ENCODE data around the gene CXCL14. TPM values are rescaled to one million over a fixed set of nuclear protein-coding genes. Genes with fewer than 3 reads are reported as not detected.

Gene CXCL14
- total and polyA plus RNA-seq, 2 of the 13 experiments (the other 11 are each of a cell fraction or from before 2014, with no cell fraction given): not detected

DNA sequence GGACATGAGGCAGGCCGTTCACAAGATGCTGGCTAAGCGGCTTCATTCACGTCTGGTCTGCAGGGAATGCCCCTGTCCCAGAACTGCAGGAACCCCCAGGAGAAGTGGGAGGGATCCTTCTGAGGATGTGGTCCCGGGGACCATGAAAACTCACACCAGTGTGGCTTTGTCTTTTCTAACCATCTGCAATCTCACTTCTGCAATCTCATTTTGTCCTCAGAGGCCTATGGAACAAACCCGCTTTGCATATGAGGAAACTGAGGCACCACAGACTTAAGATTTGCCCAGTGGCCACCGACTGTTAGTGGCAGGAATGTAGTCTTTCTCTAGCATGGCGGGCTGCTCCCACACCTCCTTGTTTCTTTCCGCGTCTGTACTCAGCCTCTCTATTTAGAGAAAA, 6.9 kb downstream of the CXCL14 start:
- ATAC-seq (no peak), FAIRE-seq (no peak), DNase-seq (ENCODE audit: low spot score) (no peak)
- 51% methylated on average over 6 of the region's 9 CpGs for WGBS (ENCODE audit: low lambda C conversion rate)
- Histone ChIP-seq H3K27me3 (ENCODE audit: control insufficient read depth in 1 of 2, insufficient read depth in 2 of 2, low read length in 2 of 2) (peaks cover 0 to 14% of the 10 kb centered on the region in 2 experiments; a peak in 4 of 5 replicates), H4K20me1 (ENCODE audit: insufficient read depth, low read length) (no peaks in the 10 kb centered on the region), H3K4me3 (replicated peaks in 1 of 3; ENCODE audit: insufficient read depth in 1 of 3, low read depth in 2 of 3, low read length in 3 of 3) (no peak overlapping the region), H3K4me1 (ENCODE audit: insufficient read depth, low read length) (no peaks in the 10 kb centered on the region), H2AFZ (ENCODE audit: low read length) (no peak overlapping the region), H3K27ac (ENCODE audit: extremely low read length, insufficient read depth, low read length) (no peak overlapping the region), H3K9ac (ENCODE audit: insufficient read depth, low read depth, low read length) (no peak overlapping the region), H3K9me3 (ENCODE audit: low read length) (no peaks in the 10 kb centered on the region), H3K79me2 (ENCODE audit: insufficient read depth, low read length) (no peaks in the 10 kb centered on the region), H3K4me2 (ENCODE audit: low read depth, low read length) (no peak overlapping the region), H3K36me3 (replicated peaks in 1 of 2; ENCODE audit: control insufficient read depth in 1 of 2, insufficient read depth in 2 of 2, low read length in 2 of 2) (no peaks in the 10 kb centered on the region)
- CTCF ChIA-PET (ENCODE audit: low intra/inter-chr PET ratio, low total read pairs): no interaction called here
- POLR2A ChIA-PET: no interaction called here
- intact Hi-C loops (cut with micrococcal nuclease; ENCODE audit: unreplicated experiment) (no loop called here), in situ Hi-C loops (cut with HindIII; ENCODE audit: extremely low pct_ligation_motif_present, low pct_unique_long_range_greater_than_20kb) (loop anchor here (25.0 kb wide), 1 partner anchor 540 kb away; no protein-coding TSS in a partner anchor)
- TF ChIP-seq, protein P1, sequence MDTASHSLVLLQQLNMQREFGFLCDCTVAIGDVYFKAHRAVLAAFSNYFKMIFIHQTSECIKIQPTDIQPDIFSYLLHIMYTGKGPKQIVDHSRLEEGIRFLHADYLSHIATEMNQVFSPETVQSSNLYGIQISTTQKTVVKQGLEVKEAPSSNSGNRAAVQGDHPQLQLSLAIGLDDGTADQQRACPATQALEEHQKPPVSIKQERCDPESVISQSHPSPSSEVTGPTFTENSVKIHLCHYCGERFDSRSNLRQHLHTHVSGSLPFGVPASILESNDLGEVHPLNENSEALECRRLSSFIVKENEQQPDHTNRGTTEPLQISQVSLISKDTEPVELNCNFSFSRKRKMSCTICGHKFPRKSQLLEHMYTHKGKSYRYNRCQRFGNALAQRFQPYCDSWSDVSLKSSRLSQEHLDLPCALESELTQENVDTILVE (CRISPR knock-in tag; IDR thresholded peaks at IDR 0.05): no peak
- BruUV-seq (replicated peaks): no TSS peak

DNA sequence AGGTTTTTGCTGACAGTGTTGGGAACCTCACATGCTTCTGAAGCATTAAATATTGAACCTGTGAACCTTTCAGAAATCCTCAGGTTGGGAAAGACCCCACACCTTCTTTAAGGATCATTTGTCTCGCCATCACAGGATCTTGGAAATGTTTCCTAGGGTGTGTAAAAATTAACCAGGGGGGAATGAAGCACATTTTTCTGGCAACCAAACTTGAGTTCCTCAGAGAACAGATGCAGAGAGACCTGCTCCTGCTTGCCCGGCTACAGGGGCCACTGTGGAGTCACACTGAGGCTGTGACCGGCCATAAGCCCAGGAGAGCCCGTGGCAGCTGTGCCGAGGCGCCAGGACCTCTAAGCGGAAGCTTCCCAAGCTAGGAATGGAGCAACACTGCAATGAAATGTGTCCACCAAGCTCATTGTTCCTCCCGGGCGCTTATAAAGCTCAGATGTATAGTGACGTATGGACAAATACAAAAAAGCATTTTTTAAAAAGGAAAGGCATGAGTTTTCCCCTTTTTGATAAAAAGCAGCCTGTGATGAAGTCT, 7.7 kb downstream of the CXCL14 start:
- 10% methylated on average over 8 of the region's 10 CpGs for WGBS (ENCODE audit: low lambda C conversion rate)
- no peak for TF ChIP-seq MATR3 (CRISPR knock-in tag; IDR thresholded peaks at IDR 0.05)
- no peak for TF ChIP-seq GTF2F1 (IDR thresholded peaks at IDR 0.05; ENCODE audit: low read length)
- TF ChIP-seq ZNF292 (CRISPR knock-in tag; IDR thresholded peaks at IDR 0.05; ENCODE audit: borderline replicate concordance, low read depth): no peak
- TF ChIP-seq ZNF781 (CRISPR knock-in tag; IDR thresholded peaks at IDR 0.05; ENCODE audit: borderline replicate concordance, not compliant biosample characterization): no peak
- no peak for TF ChIP-seq HNRNPL (IDR thresholded peaks at IDR 0.05; ENCODE audit: low read depth, low read length)
- TF ChIP-seq, protein P2, sequence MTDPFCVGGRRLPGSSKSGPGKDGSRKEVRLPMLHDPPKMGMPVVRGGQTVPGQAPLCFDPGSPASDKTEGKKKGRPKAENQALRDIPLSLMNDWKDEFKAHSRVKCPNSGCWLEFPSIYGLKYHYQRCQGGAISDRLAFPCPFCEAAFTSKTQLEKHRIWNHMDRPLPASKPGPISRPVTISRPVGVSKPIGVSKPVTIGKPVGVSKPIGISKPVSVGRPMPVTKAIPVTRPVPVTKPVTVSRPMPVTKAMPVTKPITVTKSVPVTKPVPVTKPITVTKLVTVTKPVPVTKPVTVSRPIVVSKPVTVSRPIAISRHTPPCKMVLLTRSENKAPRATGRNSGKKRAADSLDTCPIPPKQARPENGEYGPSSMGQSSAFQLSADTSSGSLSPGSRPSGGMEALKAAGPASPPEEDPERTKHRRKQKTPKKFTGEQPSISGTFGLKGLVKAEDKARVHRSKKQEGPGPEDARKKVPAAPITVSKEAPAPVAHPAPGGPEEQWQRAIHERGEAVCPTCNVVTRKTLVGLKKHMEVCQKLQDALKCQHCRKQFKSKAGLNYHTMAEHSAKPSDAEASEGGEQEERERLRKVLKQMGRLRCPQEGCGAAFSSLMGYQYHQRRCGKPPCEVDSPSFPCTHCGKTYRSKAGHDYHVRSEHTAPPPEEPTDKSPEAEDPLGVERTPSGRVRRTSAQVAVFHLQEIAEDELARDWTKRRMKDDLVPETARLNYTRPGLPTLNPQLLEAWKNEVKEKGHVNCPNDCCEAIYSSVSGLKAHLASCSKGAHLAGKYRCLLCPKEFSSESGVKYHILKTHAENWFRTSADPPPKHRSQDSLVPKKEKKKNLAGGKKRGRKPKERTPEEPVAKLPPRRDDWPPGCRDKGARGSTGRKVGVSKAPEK (CRISPR knock-in tag; IDR thresholded peaks at IDR 0.05; ENCODE audit: borderline replicate concordance): no peak
- TF ChIP-seq MIER3 (CRISPR knock-in tag; IDR thresholded peaks at IDR 0.05; ENCODE audit: borderline replicate concordance): no peak
- no peak for TF ChIP-seq ZNF510 (CRISPR knock-in tag; IDR thresholded peaks at IDR 0.05; ENCODE audit: low read depth)
- no peak for TF ChIP-seq ELF3 (CRISPR knock-in tag; IDR thresholded peaks at IDR 0.05)
- no peak for TF ChIP-seq ZNF431 (CRISPR knock-in tag; IDR thresholded peaks at IDR 0.05; ENCODE audit: borderline replicate concordance, low read depth)
- no peak for TF ChIP-seq ZNF549 (CRISPR knock-in tag; IDR thresholded peaks at IDR 0.05)

More for the DNA sequence above, 7.7 kb downstream of the CXCL14 start:
- no peaks in the 10 kb centered on the region for H3K4me1 ChIP-seq (ENCODE audit: insufficient read depth, low read length)
- ChIA-PET CTCF (ENCODE audit: low intra/inter-chr PET ratio, low total read pairs) (no interaction called here), POLR2A (no interaction called here)
- intact Hi-C loops (cut with micrococcal nuclease; ENCODE audit: unreplicated experiment) (no loop called here), in situ Hi-C loops (cut with HindIII; ENCODE audit: extremely low pct_ligation_motif_present, low pct_unique_long_range_greater_than_20kb) (loop anchor here (25.0 kb wide), 1 partner anchor 541 kb away; no protein-coding TSS in a partner anchor)
- no peaks in the 10 kb centered on the region for H3K79me2 ChIP-seq (ENCODE audit: insufficient read depth, low read length)
- H4K20me1 ChIP-seq (ENCODE audit: insufficient read depth, low read length): no peaks in the 10 kb centered on the region
- H3K36me3 ChIP-seq (replicated peaks in 1 of 2; ENCODE audit: control insufficient read depth in 1 of 2, insufficient read depth in 2 of 2, low read length in 2 of 2): no peaks in the 10 kb centered on the region
- peaks cover 2 to 8% of the 10 kb centered on the region in 2 experiments; a peak in 4 of 5 replicates for H3K27me3 ChIP-seq (ENCODE audit: control insufficient read depth in 1 of 2, insufficient read depth in 2 of 2, low read length in 2 of 2)
- BruUV-seq (replicated peaks): no TSS peak
- no peak for DNase-seq (ENCODE audit: low spot score)
- no peak overlapping the region for H2AFZ ChIP-seq (ENCODE audit: low read length)
- FAIRE-seq: no peak
- no peak overlapping the region for H3K27ac ChIP-seq (ENCODE audit: extremely low read length, insufficient read depth, low read length)
- H3K9me3 ChIP-seq (ENCODE audit: low read length): no peaks in the 10 kb centered on the region
- ATAC-seq: no peak
- no peak overlapping the region for H3K4me3 ChIP-seq (replicated peaks in 1 of 3; ENCODE audit: insufficient read depth in 1 of 3, low read depth in 2 of 3, low read length in 3 of 3)
- no peak overlapping the region for H3K9ac ChIP-seq (ENCODE audit: insufficient read depth, low read depth, low read length)
- no peak overlapping the region for H3K4me2 ChIP-seq (ENCODE audit: low read depth, low read length)

Measured in HepG2 (cell line).